ENCODE measurements around the gene LINGO3. TPM values are rescaled to one million over a fixed set of nuclear protein-coding genes. Genes with fewer than 3 reads are reported as not detected.

LINGO3 gene
- total and polyA plus RNA-seq, 2 experiments from 2014 or later = 0.29 to 0.45 TPM

- no peaks in the 10 kb centered on the region for H3K9me2 ChIP-seq (ENCODE audit: insufficient read depth)
- Mint-ChIP-seq H3K4me1 (peaks cover 7% of the 10 kb centered on the region; the same call in 2 of the 3 replicates), H3K4me3 (no peak overlapping the region), H3K27ac (no peak overlapping the region), H3K27me3 (ENCODE audit: insufficient read depth, low read depth, poor library complexity) (peaks cover 2% of the 10 kb centered on the region), H3K36me3 (ENCODE audit: low read depth) (peaks cover 17% of the 10 kb centered on the region), H3K9me3 (peaks cover 1% of the 10 kb centered on the region; the same call in 1 of the 3 replicates)
- H3K79me2 ChIP-seq (replicated peaks; ENCODE audit: insufficient read depth) = peaks cover 1% of the 10 kb centered on the region
- peaks cover 3% of the 10 kb centered on the region for H4K20me1 ChIP-seq (replicated peaks; ENCODE audit: insufficient read depth)
- H3K27ac ChIP-seq (ENCODE audit: low read depth) = no peak overlapping the region
- no peaks in the 10 kb centered on the region for H3K27me3 ChIP-seq (ENCODE audit: insufficient read depth)
- H3F3A ChIP-seq (replicated peaks; ENCODE audit: low read depth) = peaks cover 4% of the 10 kb centered on the region
- no peak overlapping the region for H3K4me2 ChIP-seq
- TF ChIP-seq ZNF462 (CRISPR knock-in tag; IDR thresholded peaks at IDR 0.05) = no peak
- TF ChIP-seq CTCF (conservative IDR thresholded peaks at IDR 0.05; ENCODE audit: low read depth in 2 of 2) = no peak
- no peak for TF ChIP-seq JUNB (IDR thresholded peaks at IDR 0.05; ENCODE audit: unreplicated experiment)
- no peak for TF ChIP-seq ZNF114 (CRISPR knock-in tag; IDR thresholded peaks at IDR 0.05)
- no peak for TF ChIP-seq EZH2phosphoT487 (IDR thresholded peaks at IDR 0.05; ENCODE audit: unreplicated experiment)
- no peak for TF ChIP-seq CREB1 (CRISPR knock-in tag; IDR thresholded peaks at IDR 0.05; ENCODE audit: low read depth)
- TF ChIP-seq EZH2 (IDR thresholded peaks at IDR 0.05; ENCODE audit: low read depth, unreplicated experiment) = no peak
- no peak for TF ChIP-seq POLR2AphosphoS5 (IDR thresholded peaks at IDR 0.05; ENCODE audit: low read depth)
- TF ChIP-seq NANOG (IDR thresholded peaks at IDR 0.05; ENCODE audit: borderline replicate concordance) = no peak
- no peak for TF ChIP-seq STAT1 (IDR thresholded peaks at IDR 0.05; ENCODE audit: unreplicated experiment)
- no peak for TF ChIP-seq ETS1 (IDR thresholded peaks at IDR 0.05)
- no peak for TF ChIP-seq ZNF331 (CRISPR knock-in tag; IDR thresholded peaks at IDR 0.05; ENCODE audit: low read depth)
- no peak for TF ChIP-seq REST (IDR thresholded peaks at IDR 0.05; ENCODE audit: unreplicated experiment)
- no peak overlapping the region for H3K4me3 ChIP-seq
- ATAC-seq (no peak), DNase-seq (ENCODE audit: low spot score) (no peak)
- H2AFZ ChIP-seq = no peak overlapping the region
- H3K36me3 ChIP-seq (ENCODE audit: insufficient read depth) = no peaks in the 10 kb centered on the region
- H3K4me1 ChIP-seq (ENCODE audit: insufficient read depth) = no peaks in the 10 kb centered on the region
Measured at GRCh38 chr19:2341244-2341751, 33.3 kb upstream of the LINGO3 start.

All from GM23338 (cell line).